ENCODE measurements around the gene CNTRL. TPM values are rescaled to one million over a fixed set of nuclear protein-coding genes. Genes with fewer than 3 reads are reported as not detected.
"Not testable (repeated sequence)": the region's sequence is repeated elsewhere in the genome, so short reads cannot be mapped to it uniquely, and the experiment has no call there.

Gene CNTRL
- total RNA-seq, result 10 to 100 TPM; 59.4 to 62.8 TPM
- polyA plus RNA-seq, result 24.6 TPM

GRCh38 chr9:121074370-121075250 is at the start of gene CNTRL:
TSS of gene CNTRL (plus strand) at chr9:121074955. CDS start at chr9:121088327, 13,372 bp downstream.
- peaks cover 0 to 14% (median 0%) of the 10 kb centered on the region in 3 donors for H3K36me3 Mint-ChIP-seq
- H3K27ac ChIP-seq (ENCODE audit: low read depth, low read length), result peak within 1 kb of the TSS; percentile 87
- ChIA-PET POLR2A (interaction anchor here (0.6 kb wide), 1 partner anchor 47 kb away, joined by 3 read pairs; no protein-coding TSS in a partner anchor), CTCF (interaction anchor here (0.7 to 1.8 kb wide), 7 partner anchors 14 to 455 kb away, joined by 3 to 4 read pairs (median 3); no protein-coding TSS in a partner anchor)
- H3K9me3 Mint-ChIP-seq, result no peaks in the 10 kb centered on the region
- peak within 1 kb of the TSS; percentile 91 to 100 (median 99) for H3K4me3 Mint-ChIP-seq
- H3K27me3 ChIP-seq (ENCODE audit: insufficient read depth, low read length, poor library complexity, severe bottlenecking), result no peaks in the 10 kb centered on the region
- H3K4me1 Mint-ChIP-seq, result peaks cover 53 to 72% (median 65%) of the 10 kb centered on the region in 3 donors
- DNase-seq, result peak; percentile 81 to 88 (median 84)
- H3K27ac Mint-ChIP-seq, result peak within 1 kb of the TSS; percentile 68 to 100 (median 98)
- no peaks in the 10 kb centered on the region for H3K36me3 ChIP-seq (ENCODE audit: insufficient read depth, low read length)
- H3K4me3 ChIP-seq (ENCODE audit: low read length), result peak within 1 kb of the TSS; percentile 90
- no peaks in the 10 kb centered on the region for H3K27me3 Mint-ChIP-seq
- H3K4me1 ChIP-seq (ENCODE audit: insufficient read depth, low read length), result peaks cover 31% of the 10 kb centered on the region
- H3K9me3 ChIP-seq (ENCODE audit: low read length), result no peaks in the 10 kb centered on the region

- H3K9me3 Mint-ChIP-seq, result no peaks in the 10 kb centered on the region
- no peaks in the 10 kb centered on the region for H3K27me3 ChIP-seq (ENCODE audit: insufficient read depth, low read length, poor library complexity, severe bottlenecking)
- no peaks in the 10 kb centered on the region for H3K36me3 ChIP-seq (ENCODE audit: insufficient read depth, low read length)
- H3K4me3 Mint-ChIP-seq, result no peak overlapping the region
- no peak overlapping the region for H3K4me3 ChIP-seq (ENCODE audit: low read length)
- DNase-seq, result no peak
- H3K27me3 Mint-ChIP-seq, result peaks cover 0 to 2% of the 10 kb centered on the region in 2 donors
- CTCF ChIA-PET, result no interaction called here
- H3K4me1 ChIP-seq (ENCODE audit: insufficient read depth, low read length), result no peaks in the 10 kb centered on the region
- H3K9me3 ChIP-seq (ENCODE audit: low read length), result no peaks in the 10 kb centered on the region
- POLR2A ChIA-PET, result no interaction called here
- H3K4me1 Mint-ChIP-seq, result no peaks in the 10 kb centered on the region
- peaks cover 0 to 5% (median 0%) of the 10 kb centered on the region in 3 donors for H3K36me3 Mint-ChIP-seq
- no peak overlapping the region for H3K27ac ChIP-seq (ENCODE audit: low read depth, low read length)
- H3K27ac Mint-ChIP-seq, result no peak overlapping the region
Observed at GRCh38 chr9:121026260-121026691, 48.5 kb upstream of the CNTRL start.

GRCh38 chr9:121026768-121027167 is 48.0 kb upstream of the CNTRL start:
- Mint-ChIP-seq H3K27ac (no peak overlapping the region), H3K27me3 (peaks cover 0 to 2% of the 10 kb centered on the region in 2 donors), H3K36me3 (peaks cover 0 to 5% (median 0%) of the 10 kb centered on the region in 3 donors), H3K4me3 (no peak overlapping the region), H3K4me1 (no peaks in the 10 kb centered on the region), H3K9me3 (no peaks in the 10 kb centered on the region)
- Histone ChIP-seq H3K4me1 (ENCODE audit: insufficient read depth, low read length) (no peaks in the 10 kb centered on the region), H3K27me3 (ENCODE audit: insufficient read depth, low read length, poor library complexity, severe bottlenecking) (no peaks in the 10 kb centered on the region), H3K27ac (ENCODE audit: low read depth, low read length) (no peak overlapping the region), H3K9me3 (ENCODE audit: low read length) (no peaks in the 10 kb centered on the region), H3K4me3 (ENCODE audit: low read length) (no peak overlapping the region), H3K36me3 (ENCODE audit: insufficient read depth, low read length) (no peaks in the 10 kb centered on the region)
- ChIA-PET POLR2A (no interaction called here), CTCF (no interaction called here)
- no peak for DNase-seq

GRCh38 chr9:121028285-121028684 is 46.5 kb upstream of the CNTRL start:
- H3K4me3 ChIP-seq (ENCODE audit: low read length); H3K36me3 Mint-ChIP-seq; H3K9me3 ChIP-seq (ENCODE audit: low read length); H3K4me1 Mint-ChIP-seq; H3K27me3 ChIP-seq (ENCODE audit: insufficient read depth, low read length, poor library complexity, severe bottlenecking); CTCF ChIA-PET; H3K27me3 Mint-ChIP-seq; DNase-seq; POLR2A ChIA-PET; H3K36me3 ChIP-seq (ENCODE audit: insufficient read depth, low read length); H3K27ac Mint-ChIP-seq; H3K4me3 Mint-ChIP-seq; H3K27ac ChIP-seq (ENCODE audit: low read depth, low read length); H3K4me1 ChIP-seq (ENCODE audit: insufficient read depth, low read length); H3K9me3 Mint-ChIP-seq: not testable (repeated sequence)

GRCh38 chr9:121029469-121029868 is 45.3 kb upstream of the CNTRL start:
- Mint-ChIP-seq H3K27ac (no peak overlapping the region), H3K9me3 (no peaks in the 10 kb centered on the region), H3K27me3 (peaks cover 0 to under 1% of the 10 kb centered on the region in 2 donors), H3K4me3 (no peak overlapping the region), H3K4me1 (no peaks in the 10 kb centered on the region), H3K36me3 (peaks cover 0 to 5% (median 1%) of the 10 kb centered on the region in 3 donors)
- H3K27ac ChIP-seq (ENCODE audit: low read depth, low read length), result no peak overlapping the region
- H3K4me3 ChIP-seq (ENCODE audit: low read length), result no peak overlapping the region
- no peaks in the 10 kb centered on the region for H3K4me1 ChIP-seq (ENCODE audit: insufficient read depth, low read length)
- no peak for DNase-seq
- no peaks in the 10 kb centered on the region for H3K9me3 ChIP-seq (ENCODE audit: low read length)
- POLR2A ChIA-PET, result no interaction called here
- H3K36me3 ChIP-seq (ENCODE audit: insufficient read depth, low read length), result no peaks in the 10 kb centered on the region
- CTCF ChIA-PET, result no interaction called here
- H3K27me3 ChIP-seq (ENCODE audit: insufficient read depth, low read length, poor library complexity, severe bottlenecking), result no peaks in the 10 kb centered on the region

- Histone ChIP-seq H3K4me1 (ENCODE audit: insufficient read depth, low read length) (no peaks in the 10 kb centered on the region), H3K9me3 (ENCODE audit: low read length) (no peaks in the 10 kb centered on the region), H3K4me3 (ENCODE audit: low read length) (no peak overlapping the region), H3K27me3 (ENCODE audit: insufficient read depth, low read length, poor library complexity, severe bottlenecking) (no peaks in the 10 kb centered on the region), H3K36me3 (ENCODE audit: insufficient read depth, low read length) (no peaks in the 10 kb centered on the region), H3K27ac (ENCODE audit: low read depth, low read length) (no peak overlapping the region)
- peaks cover 0 to 6% (median 3%) of the 10 kb centered on the region in 5 donors for H3K9me3 Mint-ChIP-seq
- no peaks in the 10 kb centered on the region for H3K4me1 Mint-ChIP-seq
- CTCF ChIA-PET, result interaction anchor here (1.3 kb wide), 1 partner anchor 98 kb away, joined by 4 read pairs; no protein-coding TSS in a partner anchor
- POLR2A ChIA-PET, result no interaction called here
- no peaks in the 10 kb centered on the region for H3K27me3 Mint-ChIP-seq
- H3K4me3 Mint-ChIP-seq, result no peak overlapping the region
- no peak overlapping the region for H3K27ac Mint-ChIP-seq
- peaks cover 0 to 6% (median 5%) of the 10 kb centered on the region in 3 donors for H3K36me3 Mint-ChIP-seq
- DNase-seq, result no peak
Observed at GRCh38 chr9:121034529-121034928, 40.2 kb upstream of the CNTRL start.

GRCh38 chr9:121035717-121036116 is 39.0 kb upstream of the CNTRL start:
- H3K4me1 Mint-ChIP-seq; H3K9me3 ChIP-seq (ENCODE audit: low read length); H3K9me3 Mint-ChIP-seq; H3K4me3 Mint-ChIP-seq; DNase-seq; H3K27ac ChIP-seq (ENCODE audit: low read depth, low read length); POLR2A ChIA-PET; H3K36me3 ChIP-seq (ENCODE audit: insufficient read depth, low read length); H3K27ac Mint-ChIP-seq; H3K27me3 Mint-ChIP-seq; H3K4me3 ChIP-seq (ENCODE audit: low read length); H3K4me1 ChIP-seq (ENCODE audit: insufficient read depth, low read length); H3K36me3 Mint-ChIP-seq; H3K27me3 ChIP-seq (ENCODE audit: insufficient read depth, low read length, poor library complexity, severe bottlenecking): not testable (repeated sequence)
- CTCF ChIA-PET, result interaction anchor here (1.3 kb wide), 1 partner anchor 99 kb away, joined by 4 read pairs; no protein-coding TSS in a partner anchor

GRCh38 chr9:121038362-121038761 is 36.4 kb upstream of the CNTRL start:
- Histone ChIP-seq H3K4me3 (ENCODE audit: low read length) (no peak overlapping the region), H3K27ac (ENCODE audit: low read depth, low read length) (no peak overlapping the region), H3K4me1 (ENCODE audit: insufficient read depth, low read length) (no peaks in the 10 kb centered on the region), H3K27me3 (ENCODE audit: insufficient read depth, low read length, poor library complexity, severe bottlenecking) (no peaks in the 10 kb centered on the region), H3K36me3 (ENCODE audit: insufficient read depth, low read length) (no peaks in the 10 kb centered on the region), H3K9me3 (ENCODE audit: low read length) (no peaks in the 10 kb centered on the region)
- POLR2A ChIA-PET, result no interaction called here
- H3K27me3 Mint-ChIP-seq, result peaks cover 0 to 3% of the 10 kb centered on the region in 2 donors
- no peak overlapping the region for H3K4me3 Mint-ChIP-seq
- no peak overlapping the region for H3K27ac Mint-ChIP-seq
- CTCF ChIA-PET, result no interaction called here
- peaks cover 0 to 5% (median 5%) of the 10 kb centered on the region in 3 donors for H3K36me3 Mint-ChIP-seq
- H3K9me3 Mint-ChIP-seq, result peaks cover 0 to 6% (median 3%) of the 10 kb centered on the region in 5 donors
- DNase-seq, result no peak
- H3K4me1 Mint-ChIP-seq, result no peaks in the 10 kb centered on the region

All from CD8-positive, alpha-beta memory T cell (primary cell).